IPS-20b (cell line): ENCODE results near the gene WNT4.
A peak's percentile ranks its signal among the peaks of the same experiment; 100 is the strongest.

Source experiments
- H3K27ac ChIP-seq: one replicate; pipeline ENCODE4 v1.5.1; 2013; ENCODE audit warnings: low read length
- H3K27me3 ChIP-seq: 2 replicates; pipeline ENCODE4 v1.6.1; 2013; ENCODE audit warnings: mild to moderate bottlenecking, low read length, inconsistent platforms; ENCODE audit not compliant: insufficient read depth
- H3K36me3 ChIP-seq: 2 replicates; pipeline ENCODE4 v1.6.1; 2013; ENCODE audit warnings: low read depth, mild to moderate bottlenecking, inconsistent platforms, low read length, moderate library complexity; ENCODE audit not compliant: insufficient read depth
- H3K4me1 ChIP-seq: 2 replicates; pipeline ENCODE4 v1.6.1; 2013; ENCODE audit warnings: mild to moderate bottlenecking, control low read depth, inconsistent platforms, low read length, moderate library complexity; ENCODE audit not compliant: insufficient read depth
- H3K4me3 ChIP-seq: 2 replicates; pipeline ENCODE4 v1.5.1; 2013; ENCODE audit warnings: mild to moderate bottlenecking, low read length, inconsistent platforms
- H3K9ac ChIP-seq: 2 replicates; pipeline ENCODE4 v1.6.1; 2013; ENCODE audit warnings: low read depth, mild to moderate bottlenecking, inconsistent platforms, low read length, moderate library complexity
- H3K9me3 ChIP-seq: 2 replicates; pipeline ENCODE4 v1.6.1; 2013; ENCODE audit warnings: mild to moderate bottlenecking, low read depth, low read length, inconsistent platforms; ENCODE audit not compliant: insufficient read depth

The WNT4 gene

DNA sequence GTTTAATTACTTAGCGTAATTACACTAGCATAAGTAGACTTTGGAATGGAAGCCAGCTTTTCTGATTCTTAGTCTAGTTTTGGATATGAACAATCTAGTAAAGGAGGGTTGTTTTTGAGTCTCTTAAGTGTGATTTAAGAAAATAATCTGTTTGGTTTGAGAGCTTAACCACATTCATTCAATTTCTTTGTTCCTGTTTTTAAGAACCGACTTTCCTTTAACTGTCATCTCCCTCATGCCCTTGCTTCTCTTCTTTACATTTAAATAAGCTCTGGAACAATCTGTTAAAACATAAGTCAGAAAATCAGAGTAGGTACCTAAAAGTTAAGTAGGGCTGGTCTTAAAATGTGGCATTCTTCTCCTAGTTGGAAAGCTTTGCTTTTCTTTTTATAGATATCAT, 62.7 kb downstream of the WNT4 start:
- Histone ChIP-seq H3K9me3 (no peaks in the 10 kb centered on the region), H3K36me3 (peaks cover 49% of the 10 kb centered on the region), H3K4me1 (peaks cover 5% of the 10 kb centered on the region; the same call in 1 of the 2 replicates), H3K27me3 (no peaks in the 10 kb centered on the region), H3K9ac (no peak overlapping the region), H3K4me3 (no peak overlapping the region), H3K27ac (no peak overlapping the region)

DNA sequence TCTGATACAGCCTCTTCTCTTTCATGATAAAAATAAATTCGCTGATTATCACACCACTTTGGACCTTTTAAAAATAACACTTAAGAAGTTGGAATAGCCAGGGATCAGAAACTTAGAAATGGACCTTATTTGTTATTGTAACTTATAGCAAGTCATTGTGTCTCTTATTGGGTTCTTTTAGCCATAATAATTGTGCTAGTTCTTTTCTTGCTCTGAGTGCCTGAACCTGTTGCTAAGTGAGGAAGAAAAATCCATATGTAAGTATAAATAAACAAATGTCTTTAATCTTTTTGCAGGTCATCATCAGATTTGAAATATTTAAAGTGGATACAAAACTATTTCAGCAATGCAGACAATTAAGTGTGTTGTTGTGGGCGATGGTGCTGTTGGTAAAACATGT, 64.8 kb downstream of the WNT4 start:
- H3K27me3 ChIP-seq = no peaks in the 10 kb centered on the region
- no peak overlapping the region for H3K9ac ChIP-seq
- H3K4me3 ChIP-seq = no peak overlapping the region
- peaks cover 39% of the 10 kb centered on the region for H3K36me3 ChIP-seq
- peaks cover 16% of the 10 kb centered on the region for H3K4me1 ChIP-seq
- H3K27ac ChIP-seq = no peak overlapping the region
- no peaks in the 10 kb centered on the region for H3K9me3 ChIP-seq

DNA sequence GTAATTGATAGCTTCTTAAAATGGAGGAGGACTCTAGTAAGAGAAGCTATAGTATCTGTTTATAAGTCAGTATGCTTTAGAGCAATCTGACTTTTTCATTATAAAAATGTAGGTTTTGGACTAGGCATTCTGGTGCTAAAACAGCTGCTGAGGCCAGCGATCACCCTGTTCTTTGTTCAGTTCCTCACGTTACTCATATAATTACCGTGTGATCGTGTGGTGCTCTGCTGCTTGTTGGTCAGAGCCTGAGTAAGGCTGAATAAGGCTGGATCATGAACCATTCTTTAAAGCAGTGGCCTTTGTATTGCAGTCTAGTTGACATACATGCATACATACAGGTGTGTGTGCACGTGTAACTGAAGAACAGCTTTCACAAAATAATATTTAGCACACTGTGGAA, 65.2 kb downstream of the WNT4 start:
- Histone ChIP-seq H3K27ac (no peak overlapping the region), H3K27me3 (no peaks in the 10 kb centered on the region), H3K9me3 (no peaks in the 10 kb centered on the region), H3K9ac (no peak overlapping the region), H3K4me1 (peaks cover 16% of the 10 kb centered on the region), H3K4me3 (no peak overlapping the region), H3K36me3 (peaks cover 39% of the 10 kb centered on the region)

DNA sequence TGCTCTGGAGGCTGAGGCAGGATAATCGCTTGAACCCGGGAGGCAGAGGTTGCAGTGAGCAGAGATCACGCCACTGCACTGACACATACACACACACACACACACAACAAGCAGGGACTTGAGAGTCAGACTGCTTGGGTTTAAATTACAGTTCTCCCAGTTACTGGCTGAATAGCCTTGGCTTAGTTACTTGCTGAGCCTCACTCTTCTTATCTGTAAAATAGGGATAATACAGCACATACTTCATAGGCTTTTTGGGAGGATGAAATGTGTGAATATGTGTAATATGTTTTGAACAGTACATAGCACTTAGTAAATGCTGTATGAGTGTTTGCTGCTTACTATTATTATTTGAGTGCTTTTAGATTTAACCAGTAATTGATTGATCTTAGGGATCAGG, 66.6 kb downstream of the WNT4 start:
- no peaks in the 10 kb centered on the region for H3K9me3 ChIP-seq
- no peak overlapping the region for H3K4me3 ChIP-seq
- no peak overlapping the region for H3K9ac ChIP-seq
- H3K27ac ChIP-seq = no peak overlapping the region
- no peaks in the 10 kb centered on the region for H3K27me3 ChIP-seq
- peaks cover 16% of the 10 kb centered on the region for H3K4me1 ChIP-seq
- peaks cover 27% of the 10 kb centered on the region for H3K36me3 ChIP-seq

DNA sequence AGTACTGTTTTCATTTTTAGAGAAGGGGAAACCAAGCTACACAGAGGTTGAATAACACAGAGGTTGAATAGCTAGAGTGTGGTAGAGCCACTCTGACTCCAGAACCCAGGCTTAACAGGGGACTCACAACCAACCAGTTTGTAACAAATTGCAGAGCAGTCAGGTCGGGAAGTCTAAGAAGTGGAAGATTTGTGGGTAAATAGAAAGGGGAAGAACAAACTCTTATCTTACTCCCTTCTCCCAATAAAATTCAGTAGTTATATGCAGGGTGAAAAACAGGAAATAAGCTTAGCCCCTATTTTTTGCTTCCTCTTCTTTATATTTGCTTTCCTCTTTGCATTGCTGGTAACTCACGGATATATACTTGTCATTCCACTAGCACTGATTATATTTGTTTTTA, 67.2 kb downstream of the WNT4 start:
- Histone ChIP-seq H3K9me3 (no peaks in the 10 kb centered on the region), H3K36me3 (peaks cover 23% of the 10 kb centered on the region), H3K4me3 (no peak overlapping the region), H3K9ac (no peak overlapping the region), H3K4me1 (peaks cover 16% of the 10 kb centered on the region), H3K27ac (no peak overlapping the region), H3K27me3 (no peaks in the 10 kb centered on the region)

DNA sequence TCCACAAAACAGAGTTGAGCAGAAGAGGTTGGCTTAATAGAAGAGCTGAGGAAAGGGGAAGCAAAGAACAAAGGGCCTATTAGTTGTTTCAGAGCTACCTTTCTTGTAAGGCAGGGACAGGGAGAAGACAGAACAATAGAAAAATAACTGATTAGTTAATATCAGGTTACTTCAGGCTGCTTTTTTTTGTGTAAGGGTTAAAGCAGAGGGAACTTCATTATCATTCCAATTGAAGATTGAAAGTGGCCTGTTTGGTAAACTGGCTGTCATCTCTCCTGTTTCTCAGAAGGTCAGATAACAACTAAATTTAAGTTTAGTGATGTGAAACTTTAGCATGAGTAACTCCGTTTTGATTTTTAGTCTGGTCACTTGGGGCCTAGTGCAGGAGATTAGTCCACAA, 68.1 kb downstream of the WNT4 start:
- Histone ChIP-seq H3K4me1 (peaks cover 16% of the 10 kb centered on the region), H3K4me3 (no peak overlapping the region), H3K27ac (no peak overlapping the region), H3K9ac (0 out of 2 replicates have a peak overlapping the region, but pooled peaks have one; percentile 13), H3K36me3 (peaks cover 16% of the 10 kb centered on the region), H3K27me3 (no peaks in the 10 kb centered on the region), H3K9me3 (no peaks in the 10 kb centered on the region)

DNA sequence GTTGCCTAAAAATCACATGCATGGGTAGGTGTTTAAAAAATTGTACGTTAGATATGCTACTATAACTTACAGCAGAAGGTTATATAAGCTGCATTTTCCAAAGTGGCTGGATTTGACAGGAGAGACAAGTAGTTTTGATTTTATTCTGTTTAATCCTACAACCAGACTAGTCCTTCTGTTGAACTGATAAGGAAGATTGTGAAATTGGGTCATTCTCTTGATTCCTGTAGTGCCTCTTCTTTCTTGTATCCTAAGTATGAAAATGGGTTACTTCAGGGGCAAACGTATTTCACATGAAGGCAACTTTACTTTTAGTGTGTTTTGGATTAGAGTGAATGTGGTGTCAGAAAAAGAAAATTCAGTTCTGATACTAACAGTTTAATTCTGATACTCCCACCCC, 71.4 kb downstream of the WNT4 start:
- H3K4me1 ChIP-seq = peaks cover 23% of the 10 kb centered on the region

More for the DNA sequence above, 71.4 kb downstream of the WNT4 start:
- Histone ChIP-seq H3K27ac (no peak overlapping the region), H3K9ac (no peak overlapping the region), H3K9me3 (no peaks in the 10 kb centered on the region), H3K36me3 (no peaks in the 10 kb centered on the region), H3K4me3 (no peak overlapping the region), H3K27me3 (no peaks in the 10 kb centered on the region)
